ENCODE measurements around the gene CD70. TPM values are rescaled to one million over a fixed set of nuclear protein-coding genes. Genes with fewer than 3 reads are reported as not detected.
A peak's percentile ranks its signal among the peaks of the same experiment; 100 is the strongest.
"Not testable (repeated sequence)": the region's sequence is repeated elsewhere in the genome, so short reads cannot be mapped to it uniquely, and the experiment has no call there.

CD70 gene
- total RNA-seq, 1 donor from 2014 or later = 21.4 TPM

- DNase-seq (ENCODE audit: low read depth) = no peak
- Histone ChIP-seq H3K36me3 (ENCODE audit: control insufficient read depth, insufficient read depth, low read length) (no peaks in the 10 kb centered on the region), H3K27me3 (ENCODE audit: control insufficient read depth, insufficient read depth, low read length) (peaks cover 3% of the 10 kb centered on the region), H3K4me3 (ENCODE audit: low read depth, low read length) (no peak overlapping the region)
- TF ChIP-seq CTCF (IDR thresholded peaks at IDR 0.05; ENCODE audit: insufficient read depth, low read length, poor library complexity, severe bottlenecking) = no peak
These were observed 2.9 kb downstream of the CD70 start for GRCh38 chr19:6587998-6588507.

- peaks cover 3% of the 10 kb centered on the region for H3K27me3 ChIP-seq (ENCODE audit: control insufficient read depth, insufficient read depth, low read length)
- H3K4me3 ChIP-seq (ENCODE audit: low read depth, low read length) = no peak overlapping the region
- no peaks in the 10 kb centered on the region for H3K36me3 ChIP-seq (ENCODE audit: control insufficient read depth, insufficient read depth, low read length)
- no peak for TF ChIP-seq CTCF (IDR thresholded peaks at IDR 0.05; ENCODE audit: insufficient read depth, low read length, poor library complexity, severe bottlenecking)
- DNase-seq (ENCODE audit: low read depth) = no peak
These were observed 3.7 kb downstream of the CD70 start for GRCh38 chr19:6587093-6587820.

GRCh38 chr19:6586726-6587092 is 4.2 kb downstream of the CD70 start:
- no peak overlapping the region for H3K4me3 ChIP-seq (ENCODE audit: low read depth, low read length)

GRCh38 chr19:6586056-6586455 is 4.9 kb downstream of the CD70 start:
- Histone ChIP-seq H3K36me3 (ENCODE audit: control insufficient read depth, insufficient read depth, low read length) (no peaks in the 10 kb centered on the region), H3K27me3 (ENCODE audit: control insufficient read depth, insufficient read depth, low read length) (peaks cover 3% of the 10 kb centered on the region), H3K4me3 (ENCODE audit: low read depth, low read length) (no peak overlapping the region)
- TF ChIP-seq CTCF (IDR thresholded peaks at IDR 0.05; ENCODE audit: insufficient read depth, low read length, poor library complexity, severe bottlenecking) = no peak
- no peak for DNase-seq (ENCODE audit: low read depth)

More at GRCh38 chr19:6586726-6587092, 4.2 kb downstream of the CD70 start:
- no peak for TF ChIP-seq CTCF (IDR thresholded peaks at IDR 0.05; ENCODE audit: insufficient read depth, low read length, poor library complexity, severe bottlenecking)
- Histone ChIP-seq H3K27me3 (ENCODE audit: control insufficient read depth, insufficient read depth, low read length) (peaks cover 3% of the 10 kb centered on the region), H3K36me3 (ENCODE audit: control insufficient read depth, insufficient read depth, low read length) (no peaks in the 10 kb centered on the region)
- no peak for DNase-seq (ENCODE audit: low read depth)

- not testable (repeated sequence) for H3K27me3 ChIP-seq (ENCODE audit: control insufficient read depth, insufficient read depth, low read length); H3K4me3 ChIP-seq (ENCODE audit: low read depth, low read length); DNase-seq (ENCODE audit: low read depth); H3K36me3 ChIP-seq (ENCODE audit: control insufficient read depth, insufficient read depth, low read length)
These were observed 8.2 kb downstream of the CD70 start for GRCh38 chr19:6582515-6583484.

- H3K36me3 ChIP-seq (ENCODE audit: control insufficient read depth, insufficient read depth, low read length) = no peaks in the 10 kb centered on the region
- H3K4me3 ChIP-seq (ENCODE audit: low read depth, low read length) = no peak overlapping the region
- peak; percentile 94 for DNase-seq (ENCODE audit: low read depth)
- no peaks in the 10 kb centered on the region for H3K27me3 ChIP-seq (ENCODE audit: control insufficient read depth, insufficient read depth, low read length)
- TF ChIP-seq CTCF (IDR thresholded peaks at IDR 0.05; ENCODE audit: insufficient read depth, low read length, poor library complexity, severe bottlenecking) = no peak
These were observed 10.6 kb downstream of the CD70 start for GRCh38 chr19:6580313-6580712.

Data from kidney epithelial cell (primary cell).